Measurements from ENCODE around the gene ACP2.

- TF ChIP-seq CTCF (IDR thresholded peaks at IDR 0.05; ENCODE audit: low read depth, low read length) (no peak), EZH2phosphoT487 (IDR thresholded peaks at IDR 0.05; ENCODE audit: low read depth) (no peak)
Observed at GRCh38 chr11:47274495-47275235, 26.1 kb upstream of the ACP2 start.

Data from OCI-LY3 (cell line).